GM21423 (cell line): ENCODE results near the gene SLC34A1.
"Not testable (repeated sequence)": the region's sequence is repeated elsewhere in the genome, so short reads cannot be mapped to it uniquely, and the experiment has no call there.

Experiments
- ATAC-seq: cut with Tn5 transposase; IDR thresholded peaks from one replicate; pipeline ENCODE4 v1.9.1; 2021; ENCODE audit warnings: mild to moderate bottlenecking, moderate library complexity; ENCODE audit not compliant: unreplicated experiment

SLC34A1 gene

GRCh38 chr5:177367981-177368868 lies 16.0 kb upstream of the SLC34A1 start:
- no peak for ATAC-seq

GRCh38 chr5:177368869-177369644 lies 15.2 kb upstream of the SLC34A1 start:
- ATAC-seq: no peak

GRCh38 chr5:177369645-177370440 lies 14.4 kb upstream of the SLC34A1 start:
- no peak for ATAC-seq

- ATAC-seq: no peak
These were observed 13.6 kb upstream of the SLC34A1 start for GRCh38 chr5:177370488-177371119.

- ATAC-seq: no peak
These were observed 12.9 kb upstream of the SLC34A1 start for GRCh38 chr5:177371120-177372033.

GRCh38 chr5:177372034-177372896 lies 12.0 kb upstream of the SLC34A1 start:
- ATAC-seq: no peak

GRCh38 chr5:177372910-177373309 lies 11.3 kb upstream of the SLC34A1 start:
- ATAC-seq: no peak

GRCh38 chr5:177373806-177374205 lies 10.4 kb upstream of the SLC34A1 start:
- ATAC-seq: no peak

GRCh38 chr5:177374211-177374610 lies 10.0 kb upstream of the SLC34A1 start:
- no peak for ATAC-seq

GRCh38 chr5:177375516-177375915 lies 8.7 kb upstream of the SLC34A1 start:
- not testable (repeated sequence) for ATAC-seq

GRCh38 chr5:177376107-177376506 lies 8.1 kb upstream of the SLC34A1 start:
- no peak for ATAC-seq

- no peak for ATAC-seq
These were observed 6.1 kb upstream of the SLC34A1 start for GRCh38 chr5:177377851-177378776.

- ATAC-seq: peak; percentile 57
These were observed 5.0 kb upstream of the SLC34A1 start for GRCh38 chr5:177378884-177379883.

GRCh38 chr5:177380805-177381126 lies 3.5 kb upstream of the SLC34A1 start:
- ATAC-seq: no peak

GRCh38 chr5:177382423-177383029 lies 1.7 kb upstream of the SLC34A1 start:
- ATAC-seq: no peak

GRCh38 chr5:177383181-177383580 lies 1.1 kb upstream of the SLC34A1 start:
- no peak for ATAC-seq
